HEK293 (cell line): ENCODE measurements around the gene TEX13C.

Experiments
- ZNF302 ChIP-seq: fragments of 450-650 bp; formaldehyde crosslinking; IDR thresholded peaks from 2 replicates; pipeline ENCODE4 v1.5.1; 2016; ENCODE audit warnings: missing biosample characterization, missing genetic modification characterization, low read depth
- TF ChIP-seq, protein P1 (sequence below): fragments of 450-650 bp; formaldehyde crosslinking; IDR thresholded peaks from 2 replicates; pipeline ENCODE4 v1.5.1; 2016; ENCODE audit warnings: missing biosample characterization, missing genetic modification characterization
- TF ChIP-seq, protein P2 (sequence below): fragments of 450-650 bp; formaldehyde crosslinking; IDR thresholded peaks from 2 replicates; pipeline ENCODE4 v1.5.1; 2016; ENCODE audit warnings: missing biosample characterization, missing genetic modification characterization
- TF ChIP-seq, protein P3 (sequence below): fragments of 450-650 bp; formaldehyde crosslinking; IDR thresholded peaks from 2 replicates; pipeline ENCODE4 v1.5.1; 2016; ENCODE audit warnings: missing biosample characterization, missing genetic modification characterization

DNA sequence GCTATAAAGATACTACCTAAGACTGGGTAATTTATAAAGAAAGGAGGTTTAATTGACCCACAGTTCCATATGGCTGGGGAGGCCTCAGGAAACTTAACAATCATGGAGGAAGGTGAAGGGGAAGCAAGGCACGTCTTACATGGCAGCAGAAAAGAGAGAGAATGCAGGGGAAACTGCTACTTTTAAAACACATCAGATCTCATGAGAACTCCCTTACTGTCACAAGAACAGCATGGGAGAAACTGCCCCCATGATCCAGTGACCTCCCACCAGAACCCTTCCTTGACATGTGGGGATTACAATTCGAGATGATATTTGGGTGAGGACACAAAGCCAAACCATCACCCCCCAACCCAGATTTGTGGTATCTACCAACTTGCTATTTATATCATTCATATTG, 13.9 kb downstream of the TEX13C start:
- TF ChIP-seq ZNF302 (tag by site-specific recombination): no peak
- TF ChIP-seq, protein P1, sequence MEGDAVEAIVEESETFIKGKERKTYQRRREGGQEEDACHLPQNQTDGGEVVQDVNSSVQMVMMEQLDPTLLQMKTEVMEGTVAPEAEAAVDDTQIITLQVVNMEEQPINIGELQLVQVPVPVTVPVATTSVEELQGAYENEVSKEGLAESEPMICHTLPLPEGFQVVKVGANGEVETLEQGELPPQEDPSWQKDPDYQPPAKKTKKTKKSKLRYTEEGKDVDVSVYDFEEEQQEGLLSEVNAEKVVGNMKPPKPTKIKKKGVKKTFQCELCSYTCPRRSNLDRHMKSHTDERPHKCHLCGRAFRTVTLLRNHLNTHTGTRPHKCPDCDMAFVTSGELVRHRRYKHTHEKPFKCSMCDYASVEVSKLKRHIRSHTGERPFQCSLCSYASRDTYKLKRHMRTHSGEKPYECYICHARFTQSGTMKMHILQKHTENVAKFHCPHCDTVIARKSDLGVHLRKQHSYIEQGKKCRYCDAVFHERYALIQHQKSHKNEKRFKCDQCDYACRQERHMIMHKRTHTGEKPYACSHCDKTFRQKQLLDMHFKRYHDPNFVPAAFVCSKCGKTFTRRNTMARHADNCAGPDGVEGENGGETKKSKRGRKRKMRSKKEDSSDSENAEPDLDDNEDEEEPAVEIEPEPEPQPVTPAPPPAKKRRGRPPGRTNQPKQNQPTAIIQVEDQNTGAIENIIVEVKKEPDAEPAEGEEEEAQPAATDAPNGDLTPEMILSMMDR: no peak
- TF ChIP-seq, protein P2, sequence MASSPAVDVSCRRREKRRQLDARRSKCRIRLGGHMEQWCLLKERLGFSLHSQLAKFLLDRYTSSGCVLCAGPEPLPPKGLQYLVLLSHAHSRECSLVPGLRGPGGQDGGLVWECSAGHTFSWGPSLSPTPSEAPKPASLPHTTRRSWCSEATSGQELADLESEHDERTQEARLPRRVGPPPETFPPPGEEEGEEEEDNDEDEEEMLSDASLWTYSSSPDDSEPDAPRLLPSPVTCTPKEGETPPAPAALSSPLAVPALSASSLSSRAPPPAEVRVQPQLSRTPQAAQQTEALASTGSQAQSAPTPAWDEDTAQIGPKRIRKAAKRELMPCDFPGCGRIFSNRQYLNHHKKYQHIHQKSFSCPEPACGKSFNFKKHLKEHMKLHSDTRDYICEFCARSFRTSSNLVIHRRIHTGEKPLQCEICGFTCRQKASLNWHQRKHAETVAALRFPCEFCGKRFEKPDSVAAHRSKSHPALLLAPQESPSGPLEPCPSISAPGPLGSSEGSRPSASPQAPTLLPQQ (tag by site-specific recombination): no peak
- TF ChIP-seq, protein P3, sequence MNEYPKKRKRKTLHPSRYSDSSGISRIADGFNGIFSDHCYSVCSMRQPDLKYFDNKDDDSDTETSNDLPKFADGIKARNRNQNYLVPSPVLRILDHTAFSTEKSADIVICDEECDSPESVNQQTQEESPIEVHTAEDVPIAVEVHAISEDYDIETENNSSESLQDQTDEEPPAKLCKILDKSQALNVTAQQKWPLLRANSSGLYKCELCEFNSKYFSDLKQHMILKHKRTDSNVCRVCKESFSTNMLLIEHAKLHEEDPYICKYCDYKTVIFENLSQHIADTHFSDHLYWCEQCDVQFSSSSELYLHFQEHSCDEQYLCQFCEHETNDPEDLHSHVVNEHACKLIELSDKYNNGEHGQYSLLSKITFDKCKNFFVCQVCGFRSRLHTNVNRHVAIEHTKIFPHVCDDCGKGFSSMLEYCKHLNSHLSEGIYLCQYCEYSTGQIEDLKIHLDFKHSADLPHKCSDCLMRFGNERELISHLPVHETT (tag by site-specific recombination): no peak
